ENCODE measurements around the gene MPND. TPM values are rescaled to one million over a fixed set of nuclear protein-coding genes. Genes with fewer than 3 reads are reported as not detected.

MPND gene
- polyA plus RNA-seq, 1 of the 3 experiments (the other 2 are of a cell fraction): 21.3 TPM

- no peak for TF ChIP-seq REST (IDR thresholded peaks at IDR 0.05; ENCODE audit: low read depth, low read length)
- no peak for TF ChIP-seq USF1 (IDR thresholded peaks at IDR 0.05; ENCODE audit: borderline replicate concordance, low read depth)
- TF ChIP-seq MEF2A (IDR thresholded peaks at IDR 0.05; ENCODE audit: borderline replicate concordance, low read depth): no peak
These were observed 24.4 kb downstream of the MPND start (continued) for GRCh38 chr19:4367781-4368127.

- Histone ChIP-seq H3K79me2 (ENCODE audit: insufficient read depth) (peaks cover 61% of the 10 kb centered on the region), H3K4me3 (ENCODE audit: low read depth in 2 of 2, low read length in 1 of 2) (no peak overlapping the region), H3K4me2 (no peak overlapping the region), H2AFZ (ENCODE audit: low read depth) (no peak overlapping the region), H3K9me3 (no peaks in the 10 kb centered on the region), H3K36me3 (replicated peaks in 1 of 2; ENCODE audit: control insufficient read depth in 1 of 2, insufficient read depth in 2 of 2, low read length in 1 of 2) (peaks cover 0 to 20% of the 10 kb centered on the region in 2 experiments), H3K27me3 (ENCODE audit: insufficient read depth) (no peaks in the 10 kb centered on the region), H3K9me2 (no peaks in the 10 kb centered on the region), H3K27ac (ENCODE audit: low read depth in 2 of 2, low read length in 1 of 2) (peak overlapping the region in 1 of 2 experiments; percentile 64; a peak in 1 of 4 replicates), H3K4me1 (ENCODE audit: control insufficient read depth in 1 of 2, insufficient read depth in 2 of 2, low read depth in 1 of 2, low read length in 1 of 2) (peaks cover 7 to 35% of the 10 kb centered on the region in 2 experiments; a peak in 2 of 4 replicates), H3F3A (replicated peaks; ENCODE audit: insufficient read depth) (peaks cover 3% of the 10 kb centered on the region), H4K20me1 (ENCODE audit: insufficient read depth) (peaks cover 11% of the 10 kb centered on the region; the same call in 1 of the 2 replicates), H3K9ac (no peak overlapping the region)
- ChIA-PET CTCF (interaction anchor here (0.6 to 8.5 kb wide), 4 partner anchors 8 to 32 kb away, joined by 3 to 84 read pairs (median 6); partner anchors contain the start of gene SH3GL1), POLR2A (no interaction called here)
- WGBS (ENCODE audit: low lambda C conversion rate): 58% methylated on average over 8 of the region's 19 CpGs
- peak; percentile 11 for TF ChIP-seq CHD2 (IDR thresholded peaks at IDR 0.05; ENCODE audit: low read length, partially characterized antibody)
- peak; percentile 54; the same call in 1 of the 2 replicates for TF ChIP-seq NFIC (IDR thresholded peaks at IDR 0.05; ENCODE audit: borderline replicate concordance)
- TF ChIP-seq ELF1 (IDR thresholded peaks at IDR 0.05): no peak
- no peak for DNase-seq
These were observed 24.9 kb downstream of the MPND start for GRCh38 chr19:4368128-4368820.

- ChIA-PET POLR2A (no interaction called here), CTCF (interaction anchor here (0.8 to 1.8 kb wide), 4 partner anchors 12 to 23 kb away, joined by 3 to 10 read pairs (median 4); no protein-coding TSS in a partner anchor)
- Histone ChIP-seq H3K4me3 (ENCODE audit: low read depth in 2 of 2, low read length in 1 of 2) (no peak overlapping the region), H3F3A (replicated peaks; ENCODE audit: insufficient read depth) (peaks cover 3% of the 10 kb centered on the region), H3K9me2 (no peaks in the 10 kb centered on the region), H3K9me3 (no peaks in the 10 kb centered on the region), H3K27me3 (ENCODE audit: insufficient read depth) (no peaks in the 10 kb centered on the region), H3K4me1 (ENCODE audit: control insufficient read depth in 1 of 2, insufficient read depth in 2 of 2, low read depth in 1 of 2, low read length in 1 of 2) (peaks cover 9 to 45% of the 10 kb centered on the region in 2 experiments; a peak in 3 of 4 replicates), H3K4me2 (no peak overlapping the region), H3K36me3 (replicated peaks in 1 of 2; ENCODE audit: control insufficient read depth in 1 of 2, insufficient read depth in 2 of 2, low read length in 1 of 2) (peaks cover 0 to 15% of the 10 kb centered on the region in 2 experiments), H3K9ac (no peak overlapping the region), H3K79me2 (ENCODE audit: insufficient read depth) (peaks cover 71% of the 10 kb centered on the region), H3K27ac (ENCODE audit: low read depth in 2 of 2, low read length in 1 of 2) (peak overlapping the region in 1 of 2 experiments; percentile 22; a peak in 1 of 4 replicates), H4K20me1 (ENCODE audit: insufficient read depth) (peaks cover 11% of the 10 kb centered on the region; the same call in 1 of the 2 replicates), H2AFZ (ENCODE audit: low read depth) (no peak overlapping the region)
- DNase-seq: no peak
- TF ChIP-seq SMC3 (IDR thresholded peaks at IDR 0.05; ENCODE audit: low read depth, low read length): no peak
- 93% methylated on average over 16 of the region's 25 CpGs for WGBS (ENCODE audit: low lambda C conversion rate)
These were observed 25.9 kb downstream of the MPND start for GRCh38 chr19:4369109-4369887.
